IMR-90 (cell line): ENCODE data around the gene GALNT12. TPM values are rescaled to one million over a fixed set of nuclear protein-coding genes. Genes with fewer than 3 reads are reported as not detected.

Experiments
- ATAC-seq: fragments of 200-7000 bp; cut with Tn5 transposase; 2 replicates; pipeline ENCODE4 v1.9.1; 2020; ENCODE audit warnings: low read depth, mild to moderate bottlenecking, moderate library complexity
- BruUV-seq: library from RNA; stranded (reverse); fragments of 400-500 nt; replicated peaks from 2 replicates; lab custom pipeline; 2021; lab: Mats Ljungman, UMichigan
- CTCF ChIA-PET: fragments of 300-600 bp; formaldehyde crosslinking; extraction: SDS; loops from one replicate; lab custom pipeline; 2021; ENCODE audit warnings: antibody characterized with exemption; lab: Yijun Ruan, JAX
- POLR2A ChIA-PET: fragments of 300-600 bp; sonication (Branson Sonifier 250); formaldehyde crosslinking; loops from one replicate; lab custom pipeline; 2022; ENCODE audit warnings: antibody characterized with exemption; ENCODE audit not compliant: unreplicated experiment; lab: Charles Lee
- DNase-seq: peaks from one replicate; pipeline ENCODE4 v3.0.0; 2013
- H2AFZ ChIP-seq: replicated peaks from 2 replicates; pipeline ENCODE3; 2013; ENCODE audit warnings: low read length, mild to moderate bottlenecking; ENCODE audit not compliant: poor library complexity
- H2AK5ac ChIP-seq: 2 replicates; pipeline ENCODE4 v1.6.1; 2013; ENCODE audit warnings: low read depth, low read length, inconsistent platforms
- H2AK9ac ChIP-seq: replicated peaks from 2 replicates; pipeline ENCODE3; 2013; ENCODE audit warnings: mild to moderate bottlenecking, low read depth, low read length, moderate library complexity; ENCODE audit not compliant: poor library complexity
- H2BK120ac ChIP-seq: 2 replicates; pipeline ENCODE4 v1.6.1; 2013; ENCODE audit warnings: low read depth, low read length, inconsistent platforms
- H2BK15ac ChIP-seq: 3 replicates; pipeline ENCODE4 v1.6.1; 2013; ENCODE audit warnings: low read depth, low read length, inconsistent platforms
- H2BK20ac ChIP-seq: 2 replicates; pipeline ENCODE4 v1.6.1; 2013; ENCODE audit warnings: low read depth, mild to moderate bottlenecking, inconsistent platforms, low read length, moderate library complexity
- H2BK5ac ChIP-seq: 2 replicates; pipeline ENCODE4 v1.6.1; 2013; ENCODE audit warnings: mild to moderate bottlenecking, low read depth, low read length, inconsistent platforms; ENCODE audit not compliant: poor library complexity, severe bottlenecking
- H3K14ac ChIP-seq: replicated peaks from 2 replicates; pipeline ENCODE4 v1.6.1; 2013; ENCODE audit warnings: low read depth, low read length, inconsistent platforms
- H3K18ac ChIP-seq: 2 replicates; pipeline ENCODE4 v1.6.1; 2013; ENCODE audit warnings: low read depth, low read length, control low read depth
- H3K23ac ChIP-seq: 2 replicates; pipeline ENCODE4 v1.6.1; 2013; ENCODE audit warnings: low read depth, low read length, inconsistent platforms
- H3K27ac ChIP-seq: 2 replicates; pipeline ENCODE4 v1.5.1; 2013; ENCODE audit warnings: mild to moderate bottlenecking, control low read depth, low read length; ENCODE audit not compliant: insufficient read depth
- H3K27me3 ChIP-seq: 2 replicates; pipeline ENCODE4 v1.6.1; 2013; ENCODE audit warnings: low read length; ENCODE audit not compliant: control insufficient read depth, insufficient read depth
- H3K36me3 ChIP-seq: 2 replicates; pipeline ENCODE4 v1.6.1; 2013; ENCODE audit warnings: low read length, mixed read lengths; ENCODE audit not compliant: control insufficient read depth, insufficient read depth
- H3K4ac ChIP-seq: 2 replicates; pipeline ENCODE4 v1.6.1; 2013; ENCODE audit warnings: low read depth, low read length, inconsistent platforms
- H3K4me1 ChIP-seq: 2 replicates; pipeline ENCODE4 v1.6.1; 2013; ENCODE audit warnings: low read length, mixed read lengths; ENCODE audit not compliant: control insufficient read depth, insufficient read depth
- H3K4me2 ChIP-seq: 2 replicates; pipeline ENCODE4 v1.6.1; 2013; ENCODE audit warnings: low read depth, mild to moderate bottlenecking, control low read depth, low read length, moderate library complexity
- H3K4me3 ChIP-seq: 2 replicates; pipeline ENCODE4 v1.5.1; 2013; ENCODE audit warnings: low read depth, mild to moderate bottlenecking, control low read depth, low read length, moderate library complexity; ENCODE audit not compliant: insufficient read depth
- H3K56ac ChIP-seq: 2 replicates; pipeline ENCODE4 v1.6.1; 2013; ENCODE audit warnings: low read length, inconsistent platforms; ENCODE audit not compliant: insufficient read depth; ENCODE audit errors: extremely low read depth
- H3K79me1 ChIP-seq, 2 experiments: 2 replicates each; pipeline ENCODE4 v1.6.1; 2013; ENCODE audit warnings: low read length in 2 of 2, inconsistent platforms in 1 of 2, low read depth in 1 of 2
- H3K9ac ChIP-seq: 2 replicates; pipeline ENCODE4 v1.6.1; 2013; ENCODE audit warnings: low read depth, low read length, control low read depth
- H3K9me1 ChIP-seq: 2 replicates; pipeline ENCODE4 v1.6.1; 2013; ENCODE audit warnings: low read length, inconsistent platforms; ENCODE audit not compliant: insufficient read depth
- H3K9me3 ChIP-seq: 2 replicates; pipeline ENCODE4 v1.6.1; 2013; ENCODE audit warnings: low read length; ENCODE audit not compliant: control insufficient read depth, insufficient read depth
- H4K20me1 ChIP-seq: 2 replicates; pipeline ENCODE4 v1.6.1; 2013; ENCODE audit warnings: low read length, inconsistent platforms; ENCODE audit not compliant: insufficient read depth
- H4K5ac ChIP-seq: 2 replicates; pipeline ENCODE4 v1.6.1; 2013; ENCODE audit warnings: mild to moderate bottlenecking, low read depth, low read length, control low read depth
- H4K8ac ChIP-seq, 2 experiments: 2 replicates each; pipeline ENCODE4 v1.6.1; 2013; ENCODE audit warnings: low read depth in 2 of 2, low read length in 2 of 2, control low read depth in 1 of 2, inconsistent platforms in 1 of 2
- H4K91ac ChIP-seq: 2 replicates; pipeline ENCODE4 v1.6.1; 2013; ENCODE audit warnings: low read depth, low read length, inconsistent platforms; ENCODE audit not compliant: insufficient read depth
- BHLHE40 ChIP-seq: fragments of 150-350 bp; IDR thresholded peaks from 2 replicates; pipeline ENCODE4 v1.6.1; 2016; ENCODE audit warnings: mild to moderate bottlenecking, low read depth, low read length
- CHD1 ChIP-seq: IDR thresholded peaks from 2 replicates; pipeline ENCODE4 v1.6.1; 2012; ENCODE audit warnings: low read depth, low read length, improper control_type of control experiment
- MAFK ChIP-seq: IDR thresholded peaks from 2 replicates; pipeline ENCODE4 v1.6.1; 2012; ENCODE audit warnings: low read depth, low read length, improper control_type of control experiment
- MAZ ChIP-seq: IDR thresholded peaks from 2 replicates; pipeline ENCODE4 v1.6.1; 2012; ENCODE audit warnings: low read depth, mild to moderate bottlenecking, low read length, improper control_type of control experiment, moderate library complexity, borderline replicate concordance
- NFE2L2 ChIP-seq: fragments of 150-350 bp; IDR thresholded peaks from 2 replicates; pipeline ENCODE4 v1.6.1; 2016; ENCODE audit warnings: low read depth, mild to moderate bottlenecking, low read length
- RAD21 ChIP-seq: IDR thresholded peaks from 2 replicates; pipeline ENCODE4 v1.6.1; 2012; ENCODE audit warnings: low read length, improper control_type of control experiment
- RCOR1 ChIP-seq: IDR thresholded peaks from 2 replicates; pipeline ENCODE4 v1.6.1; 2012; ENCODE audit warnings: mild to moderate bottlenecking, low read length, improper control_type of control experiment; ENCODE audit not compliant: insufficient replicate concordance
- RFX5 ChIP-seq: IDR thresholded peaks from 2 replicates; pipeline ENCODE4 v1.8.0; 2012; ENCODE audit warnings: low read depth, mild to moderate bottlenecking, low read length, moderate library complexity
- SMC3 ChIP-seq: fragments of 150-350 bp; IDR thresholded peaks from 2 replicates; pipeline ENCODE4 v1.6.1; 2016; ENCODE audit warnings: low read depth, mild to moderate bottlenecking, antibody characterized with exemption, low read length, moderate library complexity
- WGBS, 2 experiments: methylation state at CpG; one replicate each; pipeline versions ENCODE4 v1.1.5 to v1.1.7; 2013; ENCODE audit warnings: missing lambda C conversion rate in 2 of 2; ENCODE audit not compliant: insufficient read length in 1 of 2; ENCODE audit errors: extremely low coverage in 2 of 2; 5-methylcytosine and 5-hydroxymethylcytosine counted together
- dilution Hi-C: fragments of 300-500 bp; cut with HindIII; formaldehyde crosslinking; loops from one replicate; pipeline ENCODE4 v1.14.3; 2018; ENCODE audit warnings: low sequenced_read_pairs; ENCODE audit not compliant: unreplicated experiment
- in situ Hi-C: fragments of 300-500 bp; cut with MboI; formaldehyde crosslinking; loops from 3 replicates; pipeline ENCODE4 v1.14.3; 2019; ENCODE audit warnings: low sequenced_read_pairs, inconsistent platforms, mixed read lengths
- intact Hi-C: fragments of 100-400 bp; cut with micrococcal nuclease; formaldehyde crosslinking; loops from 2 replicates; pipeline ENCODE4 v1.10.0; 2022
- polyA plus RNA-seq, 3 experiments: library from polyadenylated mRNA; depleted of rRNA; stranded (reverse); fragments of >200 nt; gene quantifications; 2 replicates each; pipeline ENCODE4 v1.2.3, GENCODE V29; 2012; ENCODE audit warnings: low replicate concordance in 1 of 3
- total RNA-seq: library from RNA; depleted of rRNA; stranded (reverse); fragments of >200 nt; gene quantifications from 2 replicates; pipeline ENCODE4 v1.2.3, GENCODE V29; 2012
- TF ChIP-seq, protein P1 (sequence below): conservative IDR thresholded peaks from 2 replicates; pipeline ENCODE4 v1.5.1; 2012; ENCODE audit warnings: mild to moderate bottlenecking, low read depth, low read length, improper control_type of control experiment
- TF ChIP-seq, protein P2 (sequence below): fragments of 150-350 bp; IDR thresholded peaks from 2 replicates; pipeline ENCODE4 v1.6.1; 2017; ENCODE audit warnings: mild to moderate bottlenecking, antibody characterized with exemption, low read length, low read depth
- TF ChIP-seq, protein P3 (sequence below): fragments of 150-350 bp; IDR thresholded peaks from 2 replicates; pipeline ENCODE4 v1.6.1; 2016; ENCODE audit warnings: low read depth, mild to moderate bottlenecking, low read length, moderate library complexity, borderline replicate concordance

Gene GALNT12
- total and polyA plus RNA-seq, 2 of the 4 experiments (the other 2 are of a cell fraction) = 2.3 to 2.5 TPM

DNA sequence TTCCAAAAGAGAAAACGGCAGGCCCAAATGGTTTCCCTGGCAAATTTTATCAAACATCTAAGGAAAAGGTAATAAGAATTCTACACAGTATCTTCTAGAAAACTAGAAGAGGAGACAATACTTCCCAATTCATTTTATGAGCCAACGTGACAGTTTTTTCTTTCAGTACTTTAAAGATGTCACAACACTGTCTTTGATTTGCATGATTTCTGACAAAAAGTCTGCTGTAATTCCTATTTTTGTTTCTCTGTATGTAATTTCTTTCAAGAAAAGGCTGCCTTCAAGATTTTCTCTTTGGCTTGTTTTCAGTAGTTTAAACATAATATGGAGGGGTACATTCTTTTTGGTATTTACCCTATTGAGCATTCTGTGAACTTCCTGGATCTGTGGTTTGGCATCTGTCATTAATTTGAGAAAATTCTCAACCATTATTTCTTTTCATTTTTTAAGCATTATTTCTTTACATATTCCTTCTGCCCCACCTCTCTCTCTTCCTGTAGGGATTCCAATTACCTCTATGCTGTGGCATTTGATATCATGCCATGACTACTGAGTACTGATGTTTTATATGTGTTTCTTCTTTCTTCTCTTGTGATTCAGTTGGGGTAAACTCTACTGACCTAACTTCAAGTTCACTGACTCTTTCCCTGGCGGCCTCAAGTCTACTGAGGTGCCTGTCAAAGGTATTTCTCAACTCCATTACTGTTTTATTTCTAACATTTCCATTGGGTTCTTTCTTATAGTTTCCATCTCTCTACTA, 43.3 kb upstream of the GALNT12 start:
- no peaks in the 10 kb centered on the region for H3K27me3 ChIP-seq
- TF ChIP-seq RCOR1 = no peak
- no peak for TF ChIP-seq MAZ
- TF ChIP-seq MAFK = no peak
- TF ChIP-seq, protein P1, sequence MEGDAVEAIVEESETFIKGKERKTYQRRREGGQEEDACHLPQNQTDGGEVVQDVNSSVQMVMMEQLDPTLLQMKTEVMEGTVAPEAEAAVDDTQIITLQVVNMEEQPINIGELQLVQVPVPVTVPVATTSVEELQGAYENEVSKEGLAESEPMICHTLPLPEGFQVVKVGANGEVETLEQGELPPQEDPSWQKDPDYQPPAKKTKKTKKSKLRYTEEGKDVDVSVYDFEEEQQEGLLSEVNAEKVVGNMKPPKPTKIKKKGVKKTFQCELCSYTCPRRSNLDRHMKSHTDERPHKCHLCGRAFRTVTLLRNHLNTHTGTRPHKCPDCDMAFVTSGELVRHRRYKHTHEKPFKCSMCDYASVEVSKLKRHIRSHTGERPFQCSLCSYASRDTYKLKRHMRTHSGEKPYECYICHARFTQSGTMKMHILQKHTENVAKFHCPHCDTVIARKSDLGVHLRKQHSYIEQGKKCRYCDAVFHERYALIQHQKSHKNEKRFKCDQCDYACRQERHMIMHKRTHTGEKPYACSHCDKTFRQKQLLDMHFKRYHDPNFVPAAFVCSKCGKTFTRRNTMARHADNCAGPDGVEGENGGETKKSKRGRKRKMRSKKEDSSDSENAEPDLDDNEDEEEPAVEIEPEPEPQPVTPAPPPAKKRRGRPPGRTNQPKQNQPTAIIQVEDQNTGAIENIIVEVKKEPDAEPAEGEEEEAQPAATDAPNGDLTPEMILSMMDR = no peak
- TF ChIP-seq RAD21 = no peak
- TF ChIP-seq, protein P2, sequence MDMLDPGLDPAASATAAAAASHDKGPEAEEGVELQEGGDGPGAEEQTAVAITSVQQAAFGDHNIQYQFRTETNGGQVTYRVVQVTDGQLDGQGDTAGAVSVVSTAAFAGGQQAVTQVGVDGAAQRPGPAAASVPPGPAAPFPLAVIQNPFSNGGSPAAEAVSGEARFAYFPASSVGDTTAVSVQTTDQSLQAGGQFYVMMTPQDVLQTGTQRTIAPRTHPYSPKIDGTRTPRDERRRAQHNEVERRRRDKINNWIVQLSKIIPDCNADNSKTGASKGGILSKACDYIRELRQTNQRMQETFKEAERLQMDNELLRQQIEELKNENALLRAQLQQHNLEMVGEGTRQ = no peak
- TF ChIP-seq RFX5 = no peak
- TF ChIP-seq NFE2L2 = no peak
- no peak for TF ChIP-seq SMC3
- no peak for TF ChIP-seq CHD1
- TF ChIP-seq, protein P3, sequence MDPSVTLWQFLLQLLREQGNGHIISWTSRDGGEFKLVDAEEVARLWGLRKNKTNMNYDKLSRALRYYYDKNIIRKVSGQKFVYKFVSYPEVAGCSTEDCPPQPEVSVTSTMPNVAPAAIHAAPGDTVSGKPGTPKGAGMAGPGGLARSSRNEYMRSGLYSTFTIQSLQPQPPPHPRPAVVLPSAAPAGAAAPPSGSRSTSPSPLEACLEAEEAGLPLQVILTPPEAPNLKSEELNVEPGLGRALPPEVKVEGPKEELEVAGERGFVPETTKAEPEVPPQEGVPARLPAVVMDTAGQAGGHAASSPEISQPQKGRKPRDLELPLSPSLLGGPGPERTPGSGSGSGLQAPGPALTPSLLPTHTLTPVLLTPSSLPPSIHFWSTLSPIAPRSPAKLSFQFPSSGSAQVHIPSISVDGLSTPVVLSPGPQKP = no peak
- TF ChIP-seq BHLHE40 = no peak
- no peak overlapping the region for H3K18ac ChIP-seq
- H3K4me2 ChIP-seq = no peak overlapping the region
- no peak overlapping the region for H3K27ac ChIP-seq
- no peaks in the 10 kb centered on the region for H3K79me1 ChIP-seq
- no peak overlapping the region for H4K91ac ChIP-seq
- no peak overlapping the region for H3K14ac ChIP-seq
- no peak overlapping the region for H2AK5ac ChIP-seq
- H4K20me1 ChIP-seq = no peaks in the 10 kb centered on the region
- 86% methylated on average over 1 of the region's 3 CpGs; no CpG with 5 or more reads in 1 of the 2 experiments for WGBS, 2 experiments
- intact Hi-C loops = no loop called here
- dilution Hi-C loops = no loop called here
- ChIA-PET POLR2A (no interaction called here), CTCF (interaction anchor here (2.6 kb wide), 1 partner anchor 11 kb away, joined by 10 read pairs; no protein-coding TSS in a partner anchor)
- in situ Hi-C loops = no loop called here
- no peak overlapping the region for H3K4me3 ChIP-seq
- H2AFZ ChIP-seq = no peak overlapping the region
- no peaks in the 10 kb centered on the region for H3K4me1 ChIP-seq
- DNase-seq = peak; percentile 24
- H4K8ac ChIP-seq = no peak overlapping the region
- H3K56ac ChIP-seq = no peak overlapping the region
- no peaks in the 10 kb centered on the region for H3K9me3 ChIP-seq
- BruUV-seq = no TSS peak
- H3K23ac ChIP-seq = no peak overlapping the region
- H2BK5ac ChIP-seq = no peak overlapping the region
- H3K36me3 ChIP-seq = peaks cover 24% of the 10 kb centered on the region
- H4K5ac ChIP-seq = no peak overlapping the region
- no peak overlapping the region for H2AK9ac ChIP-seq
- ATAC-seq = no peak
- H3K9ac ChIP-seq = no peak overlapping the region
- H2BK20ac ChIP-seq = no peak overlapping the region
- no peak overlapping the region for H3K4ac ChIP-seq
- H2BK15ac ChIP-seq = no peak overlapping the region
- H2BK120ac ChIP-seq = no peak overlapping the region
- H3K9me1 ChIP-seq = no peaks in the 10 kb centered on the region
